Measurements from ENCODE around the gene BNIPL. TPM values are rescaled to one million over a fixed set of nuclear protein-coding genes. Genes with fewer than 3 reads are reported as not detected.
A peak's percentile ranks its signal among the peaks of the same experiment; 100 is the strongest.

BNIPL gene, protein sequence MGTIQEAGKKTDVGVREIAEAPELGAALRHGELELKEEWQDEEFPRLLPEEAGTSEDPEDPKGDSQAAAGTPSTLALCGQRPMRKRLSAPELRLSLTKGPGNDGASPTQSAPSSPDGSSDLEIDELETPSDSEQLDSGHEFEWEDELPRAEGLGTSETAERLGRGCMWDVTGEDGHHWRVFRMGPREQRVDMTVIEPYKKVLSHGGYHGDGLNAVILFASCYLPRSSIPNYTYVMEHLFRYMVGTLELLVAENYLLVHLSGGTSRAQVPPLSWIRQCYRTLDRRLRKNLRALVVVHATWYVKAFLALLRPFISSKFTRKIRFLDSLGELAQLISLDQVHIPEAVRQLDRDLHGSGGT
- 0.28 TPM for polyA plus RNA-seq (2012; ENCODE audit: missing spikeins)

DNA sequence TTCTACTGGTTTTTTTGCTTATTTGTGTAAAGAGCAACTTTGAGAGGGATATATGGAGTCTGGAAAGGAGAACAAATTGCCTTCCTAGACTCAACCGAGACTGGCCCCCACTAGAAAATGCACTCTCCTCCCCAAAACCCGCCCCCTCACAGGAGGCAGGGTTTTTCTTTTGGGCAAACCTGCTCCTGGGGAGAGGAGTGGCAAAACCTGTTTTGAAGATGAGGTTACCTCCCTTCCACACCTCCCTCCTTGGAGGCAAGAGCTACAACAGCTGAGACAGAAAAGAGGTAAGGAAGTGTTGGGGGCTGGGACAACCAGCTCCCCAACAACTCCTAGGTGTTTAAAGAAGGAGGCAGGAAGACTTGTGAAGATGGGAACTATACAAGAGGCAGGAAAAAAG lies at the start of gene BNIPL:
Gene BNIPL, plus strand, starts transcription at position 231 of the 400 bp plus-strand sequence. Its CDS starts 140 bp downstream, at position 371.
- DNase-seq (ENCODE audit: insufficient read length) (no peak), FAIRE-seq (no peak)
- TF ChIP-seq POLR2A (IDR thresholded peaks at IDR 0.05; ENCODE audit: low read depth, low read length) (no peak), TAF1 (IDR thresholded peaks at IDR 0.05; ENCODE audit: borderline replicate concordance, low read depth, low read length) (no peak), POLR2AphosphoS5 (IDR thresholded peaks at IDR 0.05; ENCODE audit: low read depth, low read length) (no peak)

DNA sequence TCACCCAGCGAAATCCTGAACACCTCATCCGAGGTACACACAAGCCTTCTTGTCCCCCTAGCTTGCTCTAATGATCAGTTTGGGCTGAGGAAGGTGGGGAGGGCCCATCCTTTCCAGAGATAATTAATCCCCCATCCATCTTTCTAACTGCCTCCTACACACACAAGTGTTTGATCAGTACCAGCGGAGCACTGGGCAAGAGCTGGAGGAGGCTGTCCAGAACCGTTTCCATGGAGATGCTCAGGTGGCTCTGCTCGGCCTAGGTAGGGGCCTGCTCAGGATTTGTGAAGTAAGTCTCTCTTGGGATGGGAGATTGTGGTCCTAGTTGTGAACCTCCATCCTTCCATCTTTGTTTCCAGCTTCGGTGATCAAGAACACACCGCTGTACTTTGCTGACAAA lies 48.5 kb upstream of the BNIPL start:
- no peak for DNase-seq (ENCODE audit: insufficient read length)
- FAIRE-seq, result no peak
- TF ChIP-seq POLR2AphosphoS5 (IDR thresholded peaks at IDR 0.05; ENCODE audit: low read depth, low read length) (no peak), TAF1 (IDR thresholded peaks at IDR 0.05; ENCODE audit: borderline replicate concordance, low read depth, low read length) (no peak), POLR2A (IDR thresholded peaks at IDR 0.05; ENCODE audit: low read depth, low read length) (no peak)

DNA sequence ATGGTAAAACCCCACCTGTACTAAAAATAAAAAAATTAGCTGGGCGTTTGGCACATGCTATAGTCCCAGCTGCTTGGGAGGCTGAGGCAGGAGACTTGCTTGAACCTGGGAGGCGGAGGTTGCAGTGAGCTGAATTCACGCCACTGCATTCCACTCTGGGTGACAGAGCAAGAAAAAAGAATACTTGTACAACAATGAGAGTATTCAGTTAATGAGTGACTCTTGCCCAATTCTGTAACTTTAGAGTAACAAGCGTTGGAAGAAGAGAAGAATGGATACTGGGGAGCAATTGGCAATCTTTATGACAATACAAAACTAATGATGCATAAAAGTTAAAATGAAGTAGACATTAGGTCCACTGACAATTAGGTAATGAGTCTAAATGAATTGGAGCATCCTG lies 43.8 kb upstream of the BNIPL start:
- FAIRE-seq (no peak), DNase-seq (ENCODE audit: insufficient read length) (no peak)
- TF ChIP-seq POLR2AphosphoS5 (IDR thresholded peaks at IDR 0.05; ENCODE audit: low read depth, low read length) (no peak), POLR2A (IDR thresholded peaks at IDR 0.05; ENCODE audit: low read depth, low read length) (no peak), TAF1 (IDR thresholded peaks at IDR 0.05; ENCODE audit: borderline replicate concordance, low read depth, low read length) (no peak)

DNA sequence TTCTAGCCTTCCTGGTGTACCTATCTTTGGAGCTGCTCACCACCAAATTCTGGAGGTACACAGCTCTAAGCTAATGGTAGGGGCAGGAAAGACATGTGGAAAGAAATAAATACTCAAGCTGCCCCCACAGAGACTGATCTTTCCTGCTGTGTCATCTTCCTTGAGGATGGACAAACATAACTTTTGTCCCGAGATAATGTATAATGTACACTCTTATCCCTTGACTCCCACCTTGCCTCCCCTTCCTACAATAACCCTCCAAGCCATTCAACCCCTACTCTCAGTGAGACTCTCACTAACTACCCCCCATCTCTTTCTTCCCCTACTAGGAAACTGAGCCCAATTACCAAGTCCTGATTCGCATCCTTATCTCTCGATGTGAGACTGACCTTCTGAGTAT lies 42.1 kb upstream of the BNIPL start:
- DNase-seq (ENCODE audit: insufficient read length), result no peak
- TF ChIP-seq POLR2AphosphoS5 (IDR thresholded peaks at IDR 0.05; ENCODE audit: low read depth, low read length) (no peak), TAF1 (IDR thresholded peaks at IDR 0.05; ENCODE audit: borderline replicate concordance, low read depth, low read length) (no peak), POLR2A (IDR thresholded peaks at IDR 0.05; ENCODE audit: low read depth, low read length) (no peak)
- FAIRE-seq, result no peak

DNA sequence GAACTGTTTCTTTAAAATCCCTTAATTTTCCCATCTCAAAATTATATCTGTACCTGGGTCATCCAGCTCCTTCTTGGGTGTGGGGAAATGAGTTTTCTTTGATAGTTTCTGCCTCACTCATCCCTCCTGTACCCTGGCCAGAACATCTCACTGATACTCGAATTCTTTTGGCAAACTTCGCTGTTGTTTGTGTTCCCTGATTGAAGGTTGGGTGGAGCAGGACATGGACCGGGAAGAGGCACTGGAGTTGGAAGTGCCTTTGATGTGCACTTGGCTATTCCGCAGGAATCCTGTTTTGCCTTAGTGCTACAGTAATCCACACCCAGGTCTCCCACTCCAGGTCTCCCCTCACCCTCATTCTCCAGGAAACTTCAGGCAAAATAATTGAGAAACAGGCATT lies 40.9 kb upstream of the BNIPL start:
- DNase-seq (ENCODE audit: insufficient read length), result no peak
- peak; percentile 56 for FAIRE-seq
- TF ChIP-seq POLR2AphosphoS5 (IDR thresholded peaks at IDR 0.05; ENCODE audit: low read depth, low read length) (no peak), POLR2A (IDR thresholded peaks at IDR 0.05; ENCODE audit: low read depth, low read length) (no peak), TAF1 (IDR thresholded peaks at IDR 0.05; ENCODE audit: borderline replicate concordance, low read depth, low read length) (no peak)

DNA sequence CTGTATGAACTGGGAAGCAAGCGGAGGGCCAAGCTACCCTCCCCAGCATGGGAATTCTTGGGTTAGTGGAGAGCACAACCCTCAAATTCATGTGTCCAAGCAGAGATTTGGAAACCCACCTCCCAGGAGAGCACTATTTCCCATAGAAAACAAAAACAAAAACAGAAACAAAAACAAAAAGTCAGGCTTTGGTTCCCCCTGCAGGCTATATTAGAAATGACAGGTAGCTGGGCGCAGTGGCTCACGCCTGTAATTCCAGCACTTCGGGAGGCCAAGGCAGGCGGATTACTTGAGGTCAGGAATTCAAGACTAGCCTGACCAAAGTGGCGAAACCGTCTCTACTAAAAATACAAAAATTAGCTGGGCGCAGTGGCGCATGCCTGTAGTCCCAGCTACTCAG lies 40.5 kb upstream of the BNIPL start:
- FAIRE-seq (no peak), DNase-seq (ENCODE audit: insufficient read length) (no peak)
- TF ChIP-seq TAF1 (IDR thresholded peaks at IDR 0.05; ENCODE audit: borderline replicate concordance, low read depth, low read length), result no peak
- TF ChIP-seq POLR2A (IDR thresholded peaks at IDR 0.05; ENCODE audit: low read depth, low read length), result no peak
- no peak for TF ChIP-seq POLR2AphosphoS5 (IDR thresholded peaks at IDR 0.05; ENCODE audit: low read depth, low read length)

DNA sequence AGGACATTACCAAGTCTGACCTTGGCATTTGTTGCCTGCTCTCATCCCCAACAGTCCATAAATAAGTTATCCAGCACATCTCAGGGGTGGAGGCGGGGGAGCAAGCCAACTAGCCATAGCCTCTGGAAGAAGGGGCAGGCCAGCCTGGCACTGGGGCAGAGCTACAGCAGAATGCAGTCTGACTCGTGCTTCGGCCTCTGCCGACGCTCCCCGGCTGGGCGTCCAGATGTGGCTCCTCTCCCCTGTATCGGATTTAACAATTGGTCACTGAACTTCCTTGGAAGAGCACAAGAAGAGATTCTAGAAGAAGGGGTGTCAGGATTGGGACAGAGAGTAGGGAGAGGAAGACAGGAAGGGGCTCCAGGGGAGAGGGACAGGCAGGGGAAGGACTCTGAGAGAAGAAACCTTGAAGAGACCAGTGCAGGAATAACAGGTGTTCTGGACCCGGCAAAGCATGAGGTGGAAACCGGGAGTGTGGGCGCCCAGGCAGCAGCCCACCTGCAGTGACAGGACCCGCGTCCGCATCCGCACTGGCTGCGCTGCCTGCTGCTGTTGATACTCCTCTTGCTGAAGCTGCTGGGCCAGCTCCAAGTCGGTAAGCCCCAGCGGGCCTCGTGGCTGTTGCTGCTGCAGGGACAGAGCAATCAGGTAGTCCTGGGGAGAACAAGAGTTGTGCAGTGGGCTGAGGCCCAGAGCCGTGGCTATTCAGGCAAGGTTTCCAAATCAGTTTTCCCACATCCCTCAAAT lies 39.1 kb upstream of the BNIPL start:
- TF ChIP-seq POLR2A (IDR thresholded peaks at IDR 0.05; ENCODE audit: low read depth, low read length) (no peak), POLR2AphosphoS5 (IDR thresholded peaks at IDR 0.05; ENCODE audit: low read depth, low read length) (no peak), TAF1 (IDR thresholded peaks at IDR 0.05; ENCODE audit: borderline replicate concordance, low read depth, low read length) (no peak)
- DNase-seq (ENCODE audit: insufficient read length), result no peak
- FAIRE-seq, result no peak

DNA sequence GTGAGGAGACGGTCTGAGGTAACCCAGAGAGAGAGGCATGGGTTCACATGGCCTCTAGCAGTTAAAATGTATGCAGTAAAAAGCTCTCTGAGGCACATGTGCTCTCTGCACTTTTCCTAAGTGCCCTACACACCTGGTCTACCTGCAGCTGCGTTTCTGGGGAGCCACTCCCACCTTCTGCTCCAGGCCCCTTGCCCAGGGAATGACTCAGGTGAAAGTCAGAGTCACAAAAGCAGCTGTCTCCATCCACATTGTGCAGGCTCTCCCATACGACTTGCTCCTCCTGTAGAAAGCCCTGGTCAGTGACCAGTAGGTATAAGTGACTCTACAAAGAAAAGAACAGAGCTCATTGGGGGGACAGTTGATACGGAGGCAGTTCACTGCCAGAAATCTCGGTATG lies 38.4 kb upstream of the BNIPL start:
- TF ChIP-seq POLR2AphosphoS5 (IDR thresholded peaks at IDR 0.05; ENCODE audit: low read depth, low read length), result no peak
- no peak for TF ChIP-seq TAF1 (IDR thresholded peaks at IDR 0.05; ENCODE audit: borderline replicate concordance, low read depth, low read length)
- no peak for TF ChIP-seq POLR2A (IDR thresholded peaks at IDR 0.05; ENCODE audit: low read depth, low read length)
- no peak for FAIRE-seq

DNA sequence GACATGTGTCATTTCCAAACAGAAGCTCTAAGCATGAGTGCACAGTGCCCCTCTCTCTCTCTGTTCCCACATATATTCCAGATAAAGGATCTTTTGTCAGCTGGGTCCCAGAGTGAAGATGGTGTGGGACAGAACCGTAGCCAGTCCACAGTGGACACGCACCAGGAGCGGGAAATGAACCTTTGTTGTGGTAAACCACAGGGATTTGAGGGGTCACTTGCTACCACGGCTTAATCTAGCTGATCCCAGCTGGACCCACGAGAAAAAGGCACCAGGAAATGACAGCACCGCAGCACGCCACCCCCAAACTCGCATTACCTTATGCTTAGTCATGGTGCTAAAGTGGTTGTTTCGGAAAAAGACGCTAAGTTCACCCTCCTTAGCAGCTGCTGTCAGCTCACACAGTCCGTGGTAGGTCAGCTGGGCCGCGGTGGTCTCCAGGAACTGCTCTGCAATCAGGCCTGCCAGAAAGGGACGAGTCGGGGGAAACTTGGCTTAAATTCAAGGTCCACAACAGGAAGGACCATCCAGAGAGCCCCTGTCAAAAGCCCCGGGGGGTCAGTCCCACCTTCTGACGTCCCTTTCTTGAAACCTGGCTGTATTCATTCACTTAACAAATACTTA lies 37.2 kb upstream of the BNIPL start:
- TF ChIP-seq POLR2A (IDR thresholded peaks at IDR 0.05; ENCODE audit: low read depth, low read length), result no peak
- no peak for TF ChIP-seq POLR2AphosphoS5 (IDR thresholded peaks at IDR 0.05; ENCODE audit: low read depth, low read length)
- no peak for TF ChIP-seq TAF1 (IDR thresholded peaks at IDR 0.05; ENCODE audit: borderline replicate concordance, low read depth, low read length)
- FAIRE-seq (no peak), DNase-seq (ENCODE audit: insufficient read length) (no peak)

More for the DNA sequence above, 38.4 kb upstream of the BNIPL start:
- no peak for DNase-seq (ENCODE audit: insufficient read length)

DNA sequence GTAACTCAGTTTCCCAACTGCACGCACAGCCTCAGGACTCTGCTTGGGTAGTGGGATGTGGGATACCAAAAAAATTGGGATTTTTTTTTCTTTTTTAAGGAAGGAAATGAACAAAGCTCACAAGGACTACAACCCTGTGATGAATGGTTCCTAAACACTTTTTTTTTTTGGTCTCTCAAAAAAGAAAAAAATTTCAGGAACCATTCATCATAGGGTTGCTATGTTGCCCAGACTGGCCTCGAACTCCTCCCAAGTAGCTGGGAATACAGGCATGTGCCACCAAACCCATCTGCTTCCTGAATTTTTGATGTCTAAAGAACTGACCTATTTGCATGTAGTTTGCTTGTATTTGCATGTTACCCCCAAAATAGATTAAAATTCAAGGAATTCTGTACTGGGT lies 36.5 kb upstream of the BNIPL start:
- TF ChIP-seq POLR2AphosphoS5 (IDR thresholded peaks at IDR 0.05; ENCODE audit: low read depth, low read length), result no peak
- TF ChIP-seq TAF1 (IDR thresholded peaks at IDR 0.05; ENCODE audit: borderline replicate concordance, low read depth, low read length), result no peak
- no peak for TF ChIP-seq POLR2A (IDR thresholded peaks at IDR 0.05; ENCODE audit: low read depth, low read length)
- DNase-seq (ENCODE audit: insufficient read length) (no peak), FAIRE-seq (no peak)

DNA sequence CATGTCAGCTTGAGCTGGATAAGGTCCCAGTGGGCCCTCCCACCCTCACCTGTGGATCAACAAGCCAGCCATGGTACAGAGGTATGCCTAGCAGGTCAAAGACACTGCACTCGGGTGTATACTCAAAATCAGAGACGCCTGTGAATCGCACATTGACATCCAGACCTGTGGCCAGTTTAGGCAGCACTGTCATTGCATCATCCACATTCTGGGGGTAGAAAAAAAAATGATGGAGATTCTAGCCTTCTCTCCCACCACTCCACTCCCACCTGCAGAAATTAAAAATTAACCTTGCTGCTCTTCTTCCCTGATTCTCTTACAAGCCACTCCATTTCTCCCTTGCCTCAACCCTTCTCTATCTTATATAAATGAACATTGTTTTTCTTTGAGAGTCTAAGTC lies 36.0 kb upstream of the BNIPL start:
- FAIRE-seq (no peak), DNase-seq (ENCODE audit: insufficient read length) (no peak)
- TF ChIP-seq POLR2AphosphoS5 (IDR thresholded peaks at IDR 0.05; ENCODE audit: low read depth, low read length) (no peak), TAF1 (IDR thresholded peaks at IDR 0.05; ENCODE audit: borderline replicate concordance, low read depth, low read length) (no peak), POLR2A (IDR thresholded peaks at IDR 0.05; ENCODE audit: low read depth, low read length) (no peak)

Data from GM12892 (cell line).